Neural cell (in vitro differentiated cells): ENCODE measurements around the gene GCN1.

Source experiments
- CTCF ChIP-seq: fragments of 450-650 bp; IDR thresholded peaks from 2 replicates; pipeline ENCODE4 v1.5.1; 2014; ENCODE audit warnings: antibody characterized with exemption, mild to moderate bottlenecking, moderate library complexity; ENCODE audit not compliant: poor library complexity, severe bottlenecking
- EZH2 ChIP-seq: fragments of 200-600, 300-800 bp; shearing (Covaris generic), sonication (generic); IDR thresholded peaks from 2 replicates; pipeline ENCODE4 v1.6.1; 2014; ENCODE audit warnings: antibody characterized with exemption, low read length, borderline replicate concordance, mild to moderate bottlenecking; ENCODE audit not compliant: insufficient read depth, poor library complexity, severe bottlenecking
- RAD21 ChIP-seq: fragments of 450-650 bp; conservative IDR thresholded peaks from 2 replicates; pipeline ENCODE4 v1.6.1; 2014; ENCODE audit warnings: antibody characterized with exemption, mild to moderate bottlenecking, moderate library complexity
- SMC3 ChIP-seq: fragments of 450-650 bp; conservative IDR thresholded peaks from 2 replicates; pipeline ENCODE4 v1.6.1; 2014; ENCODE audit warnings: antibody characterized with exemption, mild to moderate bottlenecking, moderate library complexity; ENCODE audit not compliant: poor library complexity
- TAF1 ChIP-seq: IDR thresholded peaks from 2 replicates; pipeline ENCODE4 v1.6.1; 2012; ENCODE audit warnings: low read depth

GRCh38 chr12:120216742-120217605 is 22.5 kb upstream of the GCN1 start:
- no peak for TF ChIP-seq CTCF
- TF ChIP-seq EZH2: no peak
- no peak for TF ChIP-seq RAD21
- no peak for TF ChIP-seq SMC3
- TF ChIP-seq TAF1: no peak
